EH (cell line): ENCODE measurements around the gene KIF26B.

Experiments
- DNase-seq: peaks from one replicate; pipeline ENCODE4 v3.0.0-alpha.2; 2015; ENCODE audit warnings: low read depth

KIF26B gene

GRCh38 chr1:245575710-245576109, 420.9 kb downstream of the KIF26B start:
- peak; percentile 43 for DNase-seq

- DNase-seq: no peak
These were observed 421.5 kb downstream of the KIF26B start for GRCh38 chr1:245576323-245576722.

DNA sequence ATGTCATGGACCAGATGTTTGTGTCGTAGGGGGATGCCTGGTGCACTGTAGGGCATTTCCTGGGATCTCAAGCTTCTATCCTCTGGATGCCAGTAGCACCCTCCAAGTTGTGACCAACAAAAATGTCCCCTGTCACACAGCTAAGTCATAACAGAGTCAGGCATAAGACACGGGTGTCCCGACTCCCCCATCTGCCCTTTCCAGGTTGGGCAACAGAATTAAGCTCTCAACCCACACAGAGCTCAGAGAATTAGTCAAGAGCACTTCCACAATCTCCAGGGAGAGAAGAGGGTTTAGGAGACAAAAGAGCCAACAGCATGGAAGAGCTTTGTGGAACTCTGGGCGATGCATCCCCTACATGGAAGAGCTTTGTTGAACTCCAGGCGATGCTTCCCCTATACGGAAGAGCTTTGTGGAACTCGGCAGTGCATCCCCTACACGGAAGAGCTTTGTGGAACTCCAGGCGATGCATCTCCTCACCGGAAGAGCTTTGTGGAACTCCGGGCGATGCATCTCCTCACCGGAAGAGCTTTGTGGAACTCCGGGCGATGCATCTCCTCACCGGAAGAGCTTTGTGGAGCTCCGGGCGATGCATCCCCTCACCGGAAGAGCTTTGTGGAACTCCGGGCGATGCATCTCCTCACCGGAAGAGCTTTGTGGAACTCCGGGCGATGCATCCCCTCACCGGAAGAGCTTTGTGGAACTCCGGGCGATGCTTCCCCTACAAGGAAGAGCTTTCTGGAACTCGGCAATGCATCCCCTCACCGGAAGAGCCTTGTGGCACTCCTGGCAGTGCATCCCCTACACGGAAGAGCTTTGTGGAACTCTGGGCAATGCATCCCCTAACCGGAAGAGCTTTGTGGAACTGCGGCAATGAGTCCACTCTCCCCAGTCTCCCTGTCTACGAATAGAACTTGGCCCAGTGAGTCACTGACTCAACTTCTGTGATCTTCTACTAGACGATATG, 422.7 kb downstream of the KIF26B start:
- no peak for DNase-seq

DNA sequence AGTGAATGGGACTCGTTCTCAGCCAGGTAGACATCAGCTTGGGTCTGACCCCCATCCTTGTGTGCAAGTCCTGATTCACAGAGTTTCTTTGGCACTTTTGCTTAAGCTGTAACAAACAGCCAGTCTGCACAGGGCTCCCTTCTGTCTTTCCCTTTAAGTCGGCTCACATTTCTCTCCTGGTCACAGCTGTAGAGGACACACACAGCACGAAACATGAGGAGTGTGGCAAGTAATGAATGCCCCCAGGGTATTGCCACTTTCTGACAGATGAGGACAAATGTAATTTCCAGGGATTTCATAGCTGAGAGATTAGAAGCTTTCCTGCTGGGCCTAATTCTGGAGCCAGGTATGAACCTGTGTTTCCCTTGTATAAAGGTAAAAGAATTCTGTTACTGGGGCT, 423.5 kb downstream of the KIF26B start:
- DNase-seq: no peak

- DNase-seq: peak; percentile 44
These were observed 424.0 kb downstream of the KIF26B start for GRCh38 chr1:245578771-245579170.

DNA sequence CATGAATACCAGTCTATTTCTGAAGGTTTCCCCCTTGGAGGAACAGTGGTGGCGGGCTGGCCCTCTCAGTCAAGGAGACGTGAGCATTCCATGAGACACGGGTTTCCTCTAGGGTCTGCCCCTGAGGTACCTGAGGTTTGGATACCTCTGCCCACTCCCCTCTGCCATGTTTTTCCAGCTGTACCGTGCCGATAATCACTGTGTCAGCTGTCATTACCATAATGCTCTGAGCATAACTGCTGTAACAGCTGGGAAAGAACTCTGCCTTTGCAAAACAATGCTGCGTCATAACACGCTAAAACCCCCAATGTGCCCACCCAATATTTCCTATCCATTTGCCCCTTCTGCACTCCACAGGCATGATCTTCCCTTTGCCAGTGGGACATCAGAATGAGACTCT, 425.1 kb downstream of the KIF26B start:
- DNase-seq: no peak

DNA sequence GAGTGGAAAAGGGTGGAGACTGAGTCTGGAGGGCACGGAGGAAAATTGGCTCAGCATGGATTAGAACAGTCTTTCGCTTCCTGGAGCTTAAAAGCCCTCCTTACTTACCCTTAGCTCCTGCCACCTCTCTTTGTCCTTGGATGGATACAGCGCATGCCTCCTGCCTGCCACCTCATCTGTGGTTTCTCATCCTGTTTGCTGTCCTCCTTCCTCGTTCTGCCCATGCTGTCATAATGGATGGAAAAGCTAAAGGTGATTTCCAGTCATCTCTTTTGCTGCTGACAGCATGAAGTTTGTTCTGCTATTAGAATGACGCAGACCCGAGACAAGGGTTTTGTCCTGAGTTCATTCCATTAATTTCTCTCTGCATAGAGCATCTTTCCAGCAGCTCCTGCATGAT, 425.9 kb downstream of the KIF26B start:
- no peak for DNase-seq

DNA sequence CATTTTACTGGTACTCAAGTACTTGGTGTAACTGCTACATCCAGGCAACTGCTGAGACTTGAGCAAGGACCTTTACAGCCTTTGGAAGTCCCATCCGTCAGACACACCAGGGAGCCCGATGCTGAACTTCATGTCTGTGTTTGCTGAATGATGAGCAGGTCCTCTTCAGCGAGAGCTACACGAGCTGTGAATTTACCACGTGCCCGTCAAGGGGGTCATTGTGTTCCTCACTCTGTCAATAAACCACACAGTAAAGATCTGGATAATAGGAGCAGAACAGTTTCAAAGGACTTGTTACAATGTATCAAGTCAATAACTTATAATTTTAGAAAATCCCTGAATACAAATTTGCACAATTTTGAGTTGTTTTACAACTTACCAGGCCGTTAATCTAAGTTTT, 427.2 kb downstream of the KIF26B start:
- DNase-seq: no peak

GRCh38 chr1:245583081-245583480, 428.3 kb downstream of the KIF26B start:
- DNase-seq: peak; percentile 19

- peak; percentile 21 for DNase-seq
These were observed 429.0 kb downstream of the KIF26B start for GRCh38 chr1:245583575-245584330.

DNA sequence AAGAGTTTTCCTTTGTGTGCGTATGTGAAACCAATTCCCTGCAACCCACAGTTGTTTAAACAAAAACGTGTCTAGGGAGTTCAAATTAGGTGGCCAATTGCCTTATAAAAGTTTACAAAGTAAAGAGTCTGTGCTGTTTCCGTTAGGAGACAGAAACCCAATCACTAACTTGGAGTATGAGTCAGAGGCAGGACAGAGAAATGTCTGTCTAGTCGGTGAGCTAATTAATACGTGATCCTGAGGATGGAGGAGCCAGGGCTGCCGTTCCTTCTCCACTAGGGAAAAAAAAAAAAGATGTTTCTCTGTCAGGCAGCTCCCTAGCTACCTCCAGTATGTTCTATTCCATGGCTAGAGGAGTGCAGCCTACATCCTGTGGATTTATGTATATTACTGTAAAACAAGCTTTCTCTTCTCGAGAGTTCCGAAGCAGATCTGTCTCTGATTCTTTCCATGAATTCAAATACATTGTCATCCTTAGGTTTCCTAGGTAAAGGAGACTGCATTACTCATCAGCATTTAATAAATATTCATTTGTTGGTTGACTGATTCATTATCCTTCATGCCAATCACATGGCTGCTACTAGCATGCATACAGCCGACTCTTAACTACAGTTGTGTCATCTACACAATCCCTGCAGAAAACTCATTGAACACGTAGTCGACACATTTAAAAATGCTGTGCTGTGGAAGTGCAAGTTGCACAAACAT, 430.6 kb downstream of the KIF26B start:
- DNase-seq: peak; percentile 94

DNA sequence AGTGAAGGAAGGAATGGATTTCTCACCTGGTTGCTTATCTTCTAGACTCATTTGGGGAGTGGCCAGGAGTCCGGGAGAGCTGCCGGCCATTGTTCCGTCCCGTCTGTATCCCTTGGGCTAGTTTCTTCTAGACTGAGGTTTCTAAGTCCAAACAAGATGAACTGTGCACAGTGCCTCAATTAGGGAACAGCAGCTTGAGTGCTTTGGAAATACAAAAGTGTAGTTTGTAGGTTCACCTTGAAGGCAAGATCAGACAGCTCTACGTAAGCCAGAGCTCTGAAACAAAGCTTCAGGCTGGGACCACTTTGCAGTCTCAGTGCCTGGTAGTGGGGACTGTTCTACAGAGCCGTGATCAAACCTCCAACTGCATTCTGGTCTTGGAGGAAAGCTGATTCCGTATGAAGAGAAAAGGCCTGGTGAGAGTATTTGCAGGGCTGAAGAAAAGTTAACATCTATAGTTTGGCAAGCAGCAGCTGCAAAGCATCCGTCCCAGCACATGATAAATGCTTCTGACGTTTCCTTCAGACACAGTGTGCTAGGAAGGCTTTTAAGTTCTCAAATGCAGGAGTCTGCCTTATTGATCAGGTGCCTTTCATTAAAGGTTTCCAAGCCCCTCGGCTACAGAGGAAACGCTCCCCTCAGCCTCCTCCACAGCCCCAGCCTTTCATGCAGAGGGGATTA, 432.8 kb downstream of the KIF26B start:
- no peak for DNase-seq

DNA sequence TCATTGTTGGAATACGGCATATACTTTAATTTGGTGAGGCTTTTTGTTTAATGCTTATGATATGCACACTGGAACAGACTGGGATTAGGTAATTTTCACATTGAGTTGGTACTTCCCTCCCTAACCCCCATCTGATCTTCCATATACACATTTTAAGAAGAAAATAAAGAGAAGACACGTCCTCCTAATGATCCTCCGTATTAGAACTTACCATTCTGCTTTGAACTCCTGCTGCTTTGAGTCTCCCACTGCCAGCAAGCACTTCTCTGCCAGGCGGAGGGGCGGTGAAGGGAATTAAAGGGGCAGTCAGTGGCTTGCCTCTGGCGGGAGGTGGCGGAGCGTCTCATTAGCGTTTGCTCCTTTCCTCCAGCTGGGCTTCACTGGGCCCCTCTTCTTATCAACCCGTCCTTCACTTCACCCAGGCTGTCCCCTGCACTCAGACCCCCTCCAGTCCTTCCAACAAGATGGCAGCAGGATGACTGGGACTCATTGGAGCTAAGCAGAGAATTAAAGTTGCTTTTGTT, 433.4 kb downstream of the KIF26B start:
- DNase-seq: no peak

- DNase-seq: no peak
These were observed 434.5 kb downstream of the KIF26B start for GRCh38 chr1:245589316-245589715.

- no peak for DNase-seq
These were observed 435.1 kb downstream of the KIF26B start for GRCh38 chr1:245589906-245590305.

DNA sequence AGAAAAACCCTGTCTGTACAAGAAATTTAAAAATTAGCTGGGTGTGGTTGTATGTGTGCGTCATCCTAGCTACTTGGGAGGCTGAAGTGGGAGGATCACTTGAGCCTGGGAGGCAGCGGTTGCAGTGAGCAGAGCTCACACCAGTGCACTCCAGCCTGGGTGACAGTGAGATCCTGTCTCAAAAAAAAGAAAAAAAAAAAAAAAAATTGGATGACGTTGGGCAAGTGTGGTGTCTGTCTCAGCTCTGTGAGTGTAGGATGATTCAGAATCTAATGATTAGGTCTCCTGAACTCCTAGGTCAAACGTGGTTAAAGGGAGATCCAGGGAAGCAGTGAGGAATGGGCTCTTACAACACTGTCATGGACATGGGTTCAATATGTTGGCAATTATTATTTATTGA, 435.9 kb downstream of the KIF26B start:
- DNase-seq: no peak

DNA sequence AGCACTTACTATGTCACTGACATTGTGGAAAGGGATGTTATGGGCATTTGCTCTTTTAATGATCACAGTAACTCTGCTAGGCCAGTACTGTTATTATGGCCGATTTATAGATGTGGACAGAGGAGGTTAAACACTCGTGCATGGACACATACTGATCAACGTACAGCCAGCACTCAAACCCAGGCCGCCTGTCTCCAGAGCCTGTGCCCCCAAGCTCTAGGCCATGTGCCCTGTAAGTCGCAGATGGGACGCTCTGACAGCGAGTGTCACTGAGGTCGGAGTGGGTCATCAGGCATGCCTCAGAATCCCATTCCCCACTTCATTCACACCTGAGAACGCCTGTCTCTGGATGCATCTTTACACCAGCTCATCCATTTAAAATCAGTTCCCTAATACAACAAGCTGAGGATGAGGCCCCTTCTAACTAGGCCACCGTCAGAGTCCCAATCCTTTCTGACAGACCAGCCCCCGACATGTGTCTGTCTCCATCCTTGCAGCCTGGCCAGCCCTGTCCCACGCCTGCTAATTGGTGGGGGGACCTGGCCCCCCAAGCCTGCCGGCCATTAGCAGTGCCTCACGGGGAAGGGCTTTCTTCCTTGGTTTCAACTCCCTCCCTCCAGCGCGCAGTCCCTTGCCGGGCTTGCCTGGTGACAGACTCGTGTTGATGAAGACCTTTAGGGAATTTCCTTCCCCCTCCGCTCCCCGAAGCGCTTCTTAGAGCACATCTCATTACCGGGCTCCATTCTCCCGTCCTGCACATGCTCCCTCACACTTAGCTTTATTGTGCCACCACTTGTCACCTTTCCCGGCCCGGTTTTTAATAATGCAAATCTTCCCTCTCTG, 436.8 kb downstream of the KIF26B start:
- DNase-seq: no peak

DNA sequence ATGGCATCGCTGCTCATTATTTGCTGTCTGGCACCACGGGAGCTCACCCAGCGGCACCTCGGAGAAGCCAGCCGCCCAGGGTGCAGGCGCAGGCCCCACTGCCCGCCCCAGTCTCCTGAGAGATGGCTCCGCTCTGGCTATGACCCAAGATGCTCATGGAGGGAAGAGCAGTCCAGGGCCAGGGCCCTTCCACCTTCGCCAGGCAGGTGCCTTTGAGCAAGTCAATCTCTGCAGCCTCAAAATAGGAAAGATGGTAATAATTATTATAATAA, 437.3 kb downstream of the KIF26B start:
- no peak for DNase-seq

DNA sequence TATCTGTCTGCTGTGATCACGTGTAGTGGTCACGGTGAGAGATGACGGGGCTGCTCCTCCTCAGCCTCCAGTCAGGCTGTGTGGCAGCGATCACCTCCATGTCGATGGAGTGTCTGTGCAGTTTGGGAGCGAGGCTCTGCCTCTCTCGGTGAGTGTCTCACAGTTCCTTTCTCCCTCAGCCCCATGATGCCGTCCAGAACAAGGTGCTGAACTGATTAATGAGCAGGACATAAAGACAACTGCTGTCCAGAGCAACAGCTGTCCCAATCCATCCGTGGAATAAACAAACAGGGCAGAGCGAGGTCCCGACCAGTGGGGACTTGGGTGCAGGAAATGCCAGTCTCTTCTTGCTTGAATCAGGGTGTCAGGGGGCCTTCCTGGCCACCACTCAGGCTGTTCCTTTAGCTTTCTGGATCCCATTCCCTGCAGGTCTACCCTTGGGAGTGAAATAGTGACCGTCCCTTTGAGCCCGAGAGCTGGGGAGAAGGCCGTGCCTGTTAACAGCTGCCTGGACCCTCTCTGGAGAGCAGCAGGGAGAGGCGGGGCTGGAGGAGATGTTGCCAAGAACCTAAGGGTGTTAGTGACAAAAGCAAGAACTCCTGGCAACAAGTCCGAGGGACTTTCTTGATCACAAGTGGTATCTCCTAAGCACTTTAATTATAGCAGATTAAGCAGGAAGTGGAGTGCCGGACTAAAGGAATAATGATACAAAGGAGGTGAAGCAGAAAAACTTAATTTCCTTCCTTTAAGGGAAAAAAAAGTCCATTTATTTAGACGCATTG, 443.9 kb downstream of the KIF26B start:
- peak; percentile 28 for DNase-seq
